ENCODE results near the gene WASF3.

WASF3 gene

GRCh38 chr13:26557393-26558073 is at the start of gene WASF3:
Gene WASF3, plus strand, starts transcription at chr13:26557683. Its CDS starts 84,588 bp downstream, at chr13:26642271.
- DNase-seq (ENCODE audit: low read depth, low spot score): peak; percentile 69

- no peak for DNase-seq (ENCODE audit: low read depth, low spot score)
Measured at GRCh38 chr13:26508885-26509284, 48.6 kb upstream of the WASF3 start.

- DNase-seq (ENCODE audit: low read depth, low spot score): no peak
Measured at GRCh38 chr13:26509491-26509890, 48.0 kb upstream of the WASF3 start.

DNA sequence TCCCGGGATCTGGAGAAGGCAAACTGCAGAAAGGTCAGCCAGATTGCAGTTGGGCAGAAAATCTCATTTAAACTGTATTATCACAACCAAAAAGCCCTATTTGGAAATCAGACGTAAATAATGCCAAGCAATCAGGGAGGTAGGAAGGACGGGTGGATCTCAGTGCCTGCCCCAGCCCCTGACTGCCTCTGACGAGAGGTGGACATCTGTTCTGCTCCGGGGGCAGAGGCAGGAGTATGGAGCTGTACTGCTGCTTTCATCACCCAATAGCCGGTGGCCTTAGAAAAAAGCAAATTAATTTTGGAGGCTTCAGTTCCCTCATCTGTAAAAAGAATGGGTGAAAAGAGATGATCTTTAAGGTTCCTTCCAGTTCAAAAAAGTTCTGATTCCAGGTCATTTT is 43.6 kb upstream of the WASF3 start:
- DNase-seq (ENCODE audit: low read depth, low spot score): no peak

DNA sequence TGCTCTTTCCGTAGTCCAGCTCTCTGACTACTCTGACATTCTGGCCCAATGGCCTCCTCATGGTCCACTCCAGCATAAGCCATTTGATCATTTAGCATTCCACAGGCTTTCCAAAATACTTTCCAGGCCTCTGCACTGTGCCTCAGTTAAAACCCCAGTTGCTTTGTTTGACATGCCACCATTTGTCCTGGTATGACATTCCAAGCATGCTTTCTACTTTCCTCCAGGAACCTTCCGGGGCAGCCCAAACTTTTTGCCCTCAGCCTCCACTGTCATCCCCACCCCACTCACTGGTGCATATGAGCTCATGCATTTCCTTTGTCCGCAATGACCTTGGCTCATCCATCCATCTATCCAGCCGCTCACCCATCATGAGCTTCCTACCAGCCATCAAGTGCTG is 41.8 kb upstream of the WASF3 start:
- no peak for DNase-seq (ENCODE audit: low read depth, low spot score)

GRCh38 chr13:26517936-26518335 is 39.5 kb upstream of the WASF3 start:
- DNase-seq (ENCODE audit: low read depth, low spot score): no peak

GRCh38 chr13:26518451-26518959 is 39.0 kb upstream of the WASF3 start:
- DNase-seq (ENCODE audit: low read depth, low spot score): no peak

- no peak for DNase-seq (ENCODE audit: low read depth, low spot score)
Measured at GRCh38 chr13:26522571-26522970, 34.9 kb upstream of the WASF3 start.

- no peak for DNase-seq (ENCODE audit: low read depth, low spot score)
Measured at GRCh38 chr13:26523007-26523406, 34.5 kb upstream of the WASF3 start.

GRCh38 chr13:26525528-26525927 is 32.0 kb upstream of the WASF3 start:
- no peak for DNase-seq (ENCODE audit: low read depth, low spot score)

DNA sequence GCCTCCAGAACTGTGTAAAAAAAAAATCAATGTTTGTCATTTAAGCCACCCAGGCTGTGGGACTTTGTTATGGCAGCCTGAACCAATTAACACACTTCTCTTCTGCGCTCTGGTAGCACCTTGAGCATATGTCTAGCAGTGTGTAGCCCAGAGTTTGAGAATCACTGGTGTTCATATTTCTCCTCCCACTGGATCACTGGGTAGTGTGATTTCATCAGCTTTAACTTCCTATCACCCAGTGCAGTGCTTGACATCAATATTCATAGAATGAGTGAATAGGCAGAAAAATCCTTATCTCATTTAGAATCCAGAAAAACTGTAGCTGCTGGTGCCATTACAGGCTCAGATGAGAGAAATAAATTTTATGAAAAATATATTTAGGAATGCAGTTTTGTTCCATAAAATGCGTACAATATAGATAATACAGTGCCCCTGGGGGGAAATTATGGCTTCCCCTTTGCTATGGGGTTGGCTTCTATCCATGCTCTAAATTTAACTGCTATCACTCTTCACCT is 30.7 kb upstream of the WASF3 start:
- DNase-seq (ENCODE audit: low read depth, low spot score): no peak

- DNase-seq (ENCODE audit: low read depth, low spot score): no peak
Measured at GRCh38 chr13:26528527-26528926, 29.0 kb upstream of the WASF3 start.

DNA sequence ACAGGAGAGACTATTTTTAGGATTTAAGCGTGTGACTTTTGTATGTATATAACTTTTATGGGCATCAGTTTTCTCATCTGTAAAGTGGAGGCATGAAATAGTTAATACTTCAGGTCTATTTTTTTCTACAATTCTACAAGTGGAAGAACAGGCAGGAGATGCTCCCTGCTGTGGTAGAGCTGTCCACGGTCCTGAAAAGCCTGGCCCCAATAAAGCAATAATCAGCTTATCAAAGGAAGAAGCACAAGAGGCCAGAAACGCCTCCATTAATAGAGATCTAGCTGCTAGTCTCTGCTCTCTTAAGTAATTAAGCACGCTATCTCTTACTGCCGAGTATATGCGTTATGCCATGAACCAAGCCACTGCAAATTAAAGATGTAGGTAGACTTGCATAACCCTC is 28.0 kb upstream of the WASF3 start:
- peak; percentile 46 for DNase-seq (ENCODE audit: low read depth, low spot score)

- DNase-seq (ENCODE audit: low read depth, low spot score): no peak
Measured at GRCh38 chr13:26531742-26532141, 25.7 kb upstream of the WASF3 start.

DNA sequence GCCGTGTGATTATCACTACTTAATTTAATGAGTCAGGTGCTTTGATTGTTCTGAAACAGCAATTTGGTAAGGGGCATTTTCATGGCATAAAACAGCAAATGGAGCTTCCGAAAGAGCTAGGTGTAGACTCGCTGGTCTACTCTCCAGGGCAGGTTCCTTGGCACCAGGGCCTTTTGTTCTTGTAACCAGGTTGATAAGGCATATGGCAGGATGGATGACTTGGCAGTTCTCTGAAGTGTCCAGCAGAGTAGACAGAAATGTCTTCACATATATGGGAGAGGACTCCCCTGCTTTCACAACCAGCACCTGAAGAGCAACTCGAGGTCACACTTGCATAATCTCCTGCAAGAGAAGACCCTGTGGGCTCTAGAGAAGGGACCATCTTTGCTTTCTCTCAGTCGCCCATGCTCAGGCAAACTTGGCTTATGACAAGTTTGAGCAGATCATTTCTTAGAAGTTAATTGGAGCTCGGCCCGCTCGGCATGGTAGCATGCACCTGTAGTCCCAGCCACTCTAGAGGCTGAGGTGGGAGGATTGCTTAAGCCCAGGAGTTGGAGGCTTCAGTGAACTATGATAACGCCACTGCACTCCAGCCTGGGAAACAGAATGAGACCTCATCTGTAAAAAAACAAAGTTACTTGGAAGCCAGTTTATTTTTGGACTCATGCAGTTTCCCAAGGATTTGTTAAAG is 23.3 kb upstream of the WASF3 start:
- DNase-seq (ENCODE audit: low read depth, low spot score): no peak

DNA sequence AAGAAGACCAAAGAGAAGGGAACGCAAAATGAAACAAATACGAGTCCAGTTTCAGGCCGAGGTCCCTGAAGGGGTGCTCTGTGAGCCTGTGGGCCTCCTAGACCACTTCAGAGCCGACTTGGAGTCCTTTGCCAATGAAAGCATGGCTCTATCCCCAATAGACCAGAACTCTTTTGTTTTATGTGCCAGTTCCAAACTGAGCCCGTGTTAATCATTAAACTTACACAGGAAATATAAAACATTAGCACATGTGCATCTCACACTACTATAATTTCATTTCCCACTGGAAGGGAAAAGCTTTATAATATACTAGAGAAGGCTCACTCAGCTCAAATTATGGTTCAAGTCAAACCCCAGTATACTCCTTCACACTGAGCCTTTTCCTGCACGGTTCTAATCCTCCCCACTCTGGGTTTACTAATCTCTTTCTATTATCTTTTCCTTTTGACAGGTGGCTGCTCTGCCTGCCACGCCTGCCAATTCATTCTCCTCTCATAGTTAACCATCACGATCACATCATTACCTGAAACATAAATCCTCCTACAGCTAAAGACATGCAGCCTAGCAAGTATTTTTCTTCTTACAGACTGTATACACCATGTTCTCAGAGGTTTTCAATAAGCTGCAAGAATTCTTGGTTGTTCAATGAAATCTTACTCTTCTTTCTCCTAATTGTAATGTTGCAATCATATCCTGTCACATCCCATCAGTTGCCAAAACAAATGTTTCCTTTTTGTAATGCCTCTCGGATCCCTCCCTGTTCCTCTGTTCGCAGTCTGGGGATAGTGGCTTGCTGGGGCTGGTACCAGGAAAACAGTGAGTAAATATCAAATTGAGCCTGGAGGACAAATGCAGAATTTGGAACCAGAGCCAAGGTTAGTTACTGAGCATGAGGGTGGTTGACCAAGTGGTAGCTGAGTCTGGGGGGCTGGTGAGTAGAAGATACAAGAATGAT is 18.8 kb upstream of the WASF3 start:
- DNase-seq (ENCODE audit: low read depth, low spot score): no peak

GRCh38 chr13:26539738-26540292 is 17.7 kb upstream of the WASF3 start:
- no peak for DNase-seq (ENCODE audit: low read depth, low spot score)

- no peak for DNase-seq (ENCODE audit: low read depth, low spot score)
Measured at GRCh38 chr13:26540334-26540733, 17.1 kb upstream of the WASF3 start.

- DNase-seq (ENCODE audit: low read depth, low spot score): no peak
Measured at GRCh38 chr13:26541041-26541440, 16.4 kb upstream of the WASF3 start.

DNA sequence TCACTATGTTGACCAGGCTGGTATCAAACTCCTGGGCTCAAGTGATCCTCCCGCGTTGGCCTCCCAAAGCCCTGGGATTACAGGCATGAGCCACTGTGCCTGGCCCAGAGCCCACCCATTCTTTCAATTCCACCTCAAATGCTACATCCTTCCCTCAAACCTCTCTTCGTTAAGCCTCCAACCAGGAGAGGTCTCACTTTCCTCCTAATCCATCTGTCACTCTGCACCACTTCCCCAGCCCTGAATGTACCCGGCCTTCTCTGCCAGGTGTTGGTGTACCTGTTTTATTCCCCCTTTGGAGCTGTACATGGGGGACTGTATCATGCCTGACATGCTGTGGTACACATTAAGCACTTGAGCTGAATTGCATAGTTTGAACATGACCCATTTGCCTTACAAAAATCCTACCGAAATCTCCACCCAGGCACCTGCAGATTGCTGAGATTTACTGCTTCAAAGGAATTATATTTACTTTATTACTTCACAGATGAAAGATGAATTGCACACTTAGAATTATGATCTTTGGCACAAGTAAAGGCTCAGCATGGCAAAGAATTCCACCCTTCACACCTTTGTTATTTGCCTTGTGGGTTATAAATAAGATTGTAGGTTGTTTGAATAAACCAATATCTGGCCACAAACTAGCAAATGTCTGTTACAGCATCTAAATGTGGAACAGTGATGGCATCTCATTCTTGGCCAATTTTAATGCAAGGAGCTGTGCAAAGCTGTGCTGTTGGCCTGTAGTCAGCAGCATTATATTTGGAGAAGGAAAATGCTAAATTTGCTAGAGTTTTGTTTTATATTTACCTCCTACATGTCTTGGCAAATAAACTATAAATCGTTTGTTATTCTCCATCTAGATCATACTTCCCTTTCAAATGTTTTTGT is 15.6 kb upstream of the WASF3 start:
- DNase-seq (ENCODE audit: low read depth, low spot score): no peak

GRCh38 chr13:26544707-26545106 is 12.8 kb upstream of the WASF3 start:
- DNase-seq (ENCODE audit: low read depth, low spot score): no peak

Measured in smooth muscle cell of the brain vasculature (primary cell).